ENCODE results near the gene LDLRAD2.

DNA sequence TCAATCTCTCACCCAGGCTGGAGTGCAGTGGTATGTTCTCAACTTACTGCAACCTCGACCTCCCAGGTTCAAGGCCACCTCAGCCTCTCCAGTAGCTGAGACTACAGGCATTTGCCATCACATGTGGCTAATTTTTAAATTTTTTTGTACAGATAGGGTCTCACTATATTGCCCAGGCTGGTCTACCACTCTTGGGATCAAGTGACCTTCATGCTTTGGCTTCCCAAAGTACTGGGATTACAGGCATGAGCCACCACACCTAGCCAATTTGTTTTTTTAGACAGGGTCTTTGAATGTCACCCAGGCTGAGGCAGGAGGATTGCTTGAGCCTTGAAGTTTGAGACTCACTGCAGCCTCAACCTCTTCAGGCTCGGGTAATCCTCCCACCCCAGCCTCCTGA is 19.0 kb upstream of the LDLRAD2 start:
- TF ChIP-seq EZH2phosphoT487 (IDR thresholded peaks at IDR 0.05; ENCODE audit: borderline replicate concordance) = no peak
- TF ChIP-seq, protein P1, sequence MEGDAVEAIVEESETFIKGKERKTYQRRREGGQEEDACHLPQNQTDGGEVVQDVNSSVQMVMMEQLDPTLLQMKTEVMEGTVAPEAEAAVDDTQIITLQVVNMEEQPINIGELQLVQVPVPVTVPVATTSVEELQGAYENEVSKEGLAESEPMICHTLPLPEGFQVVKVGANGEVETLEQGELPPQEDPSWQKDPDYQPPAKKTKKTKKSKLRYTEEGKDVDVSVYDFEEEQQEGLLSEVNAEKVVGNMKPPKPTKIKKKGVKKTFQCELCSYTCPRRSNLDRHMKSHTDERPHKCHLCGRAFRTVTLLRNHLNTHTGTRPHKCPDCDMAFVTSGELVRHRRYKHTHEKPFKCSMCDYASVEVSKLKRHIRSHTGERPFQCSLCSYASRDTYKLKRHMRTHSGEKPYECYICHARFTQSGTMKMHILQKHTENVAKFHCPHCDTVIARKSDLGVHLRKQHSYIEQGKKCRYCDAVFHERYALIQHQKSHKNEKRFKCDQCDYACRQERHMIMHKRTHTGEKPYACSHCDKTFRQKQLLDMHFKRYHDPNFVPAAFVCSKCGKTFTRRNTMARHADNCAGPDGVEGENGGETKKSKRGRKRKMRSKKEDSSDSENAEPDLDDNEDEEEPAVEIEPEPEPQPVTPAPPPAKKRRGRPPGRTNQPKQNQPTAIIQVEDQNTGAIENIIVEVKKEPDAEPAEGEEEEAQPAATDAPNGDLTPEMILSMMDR (conservative IDR thresholded peaks at IDR 0.05; ENCODE audit: low read length) = no peak

Data from Loucy (cell line).